Stimulated activated naive CD8-positive, alpha-beta T cell treated with anti-CD3 and anti-CD28 coated beads, Interleukin-15, amount 100 ng/mL, for 72 hours (primary cell): ENCODE measurements around the gene SH3BP4.

Experiments
- ATAC-seq: fragments of 150-1000 bp; cut with Tn5 transposase; 2 replicates; pipeline ENCODE4 v1.10.0; 2021; ENCODE audit warnings: mild to moderate bottlenecking, moderate library complexity
- DNase-seq, 2 donors: peaks; one replicate each; pipeline ENCODE4 v3.0.0; 2021 to 2022
- H3K27ac Mint-ChIP-seq, 2 donors: one replicate each; pipeline ENCODE4 v1.8.0; 2022; ENCODE audit warnings: mild to moderate bottlenecking in 2 of 2, mixed read lengths in 2 of 2, moderate library complexity in 2 of 2
- H3K27me3 Mint-ChIP-seq: one replicate; pipeline ENCODE4 v1.8.0; 2022; ENCODE audit warnings: mixed read lengths
- H3K4me1 Mint-ChIP-seq: one replicate; pipeline ENCODE4 v1.8.0; 2022; ENCODE audit warnings: mild to moderate bottlenecking, mixed read lengths
- H3K4me3 Mint-ChIP-seq, 2 donors: one replicate each; pipeline ENCODE4 v1.8.0; 2022; ENCODE audit warnings: mild to moderate bottlenecking in 2 of 2, mixed read lengths in 2 of 2, moderate library complexity in 1 of 2
- H3K9me3 Mint-ChIP-seq, 2 donors: one replicate each; pipeline ENCODE4 v1.8.0; 2022; ENCODE audit warnings: mixed read lengths in 2 of 2

The SH3BP4 gene

GRCh38 chr2:234969306-234970098, 17.7 kb downstream of the SH3BP4 start:
- no peaks in the 10 kb centered on the region for H3K9me3 Mint-ChIP-seq
- DNase-seq (no peak), ATAC-seq (no peak)
- H3K27me3 Mint-ChIP-seq: peaks cover 24% of the 10 kb centered on the region
- no peaks in the 10 kb centered on the region for H3K4me1 Mint-ChIP-seq
- no peak overlapping the region for H3K27ac Mint-ChIP-seq
- H3K4me3 Mint-ChIP-seq: no peak overlapping the region

GRCh38 chr2:234970099-234970440, 18.3 kb downstream of the SH3BP4 start:
- Mint-ChIP-seq H3K9me3 (no peaks in the 10 kb centered on the region), H3K4me3 (no peak overlapping the region), H3K27me3 (peaks cover 24% of the 10 kb centered on the region), H3K4me1 (no peaks in the 10 kb centered on the region), H3K27ac (no peak overlapping the region)
- ATAC-seq (no peak), DNase-seq (no peak)

- H3K4me3 Mint-ChIP-seq: no peak overlapping the region
- ATAC-seq: no peak
- no peak for DNase-seq
- H3K9me3 Mint-ChIP-seq: no peaks in the 10 kb centered on the region
- H3K4me1 Mint-ChIP-seq: no peaks in the 10 kb centered on the region
- H3K27me3 Mint-ChIP-seq: peaks cover 24% of the 10 kb centered on the region
- no peak overlapping the region for H3K27ac Mint-ChIP-seq
Measured at GRCh38 chr2:234970477-234970882, 18.7 kb downstream of the SH3BP4 start.

GRCh38 chr2:234971496-234971895, 19.7 kb downstream of the SH3BP4 start:
- ATAC-seq: no peak
- H3K9me3 Mint-ChIP-seq: no peaks in the 10 kb centered on the region

GRCh38 chr2:234973008-234973407, 21.2 kb downstream of the SH3BP4 start:
- Mint-ChIP-seq H3K9me3 (no peaks in the 10 kb centered on the region), H3K27ac (no peak overlapping the region), H3K4me3 (no peak overlapping the region), H3K4me1 (no peaks in the 10 kb centered on the region), H3K27me3 (peaks cover 25% of the 10 kb centered on the region)
- ATAC-seq: no peak
- DNase-seq: no peak

More at GRCh38 chr2:234971496-234971895, 19.7 kb downstream of the SH3BP4 start:
- DNase-seq: no peak
- no peaks in the 10 kb centered on the region for H3K4me1 Mint-ChIP-seq
- no peak overlapping the region for H3K27ac Mint-ChIP-seq
- peaks cover 24% of the 10 kb centered on the region for H3K27me3 Mint-ChIP-seq
- no peak overlapping the region for H3K4me3 Mint-ChIP-seq

GRCh38 chr2:234974501-234975385, 22.9 kb downstream of the SH3BP4 start:
- no peak for DNase-seq
- Mint-ChIP-seq H3K4me1 (no peaks in the 10 kb centered on the region), H3K27me3 (peaks cover 21% of the 10 kb centered on the region)

GRCh38 chr2:234975611-234976010, 23.8 kb downstream of the SH3BP4 start:
- DNase-seq (no peak), ATAC-seq (no peak)
- H3K27ac Mint-ChIP-seq: no peak overlapping the region
- no peak overlapping the region for H3K4me3 Mint-ChIP-seq
- H3K4me1 Mint-ChIP-seq: no peaks in the 10 kb centered on the region
- peaks cover 16% of the 10 kb centered on the region for H3K27me3 Mint-ChIP-seq
- H3K9me3 Mint-ChIP-seq: no peaks in the 10 kb centered on the region

More at GRCh38 chr2:234974501-234975385, 22.9 kb downstream of the SH3BP4 start:
- no peak for ATAC-seq
- no peaks in the 10 kb centered on the region for H3K9me3 Mint-ChIP-seq
- no peak overlapping the region for H3K4me3 Mint-ChIP-seq
- no peak overlapping the region for H3K27ac Mint-ChIP-seq

GRCh38 chr2:234976479-234977227, 24.8 kb downstream of the SH3BP4 start:
- no peak overlapping the region for H3K27ac Mint-ChIP-seq
- no peak for ATAC-seq
- peaks cover 16% of the 10 kb centered on the region for H3K27me3 Mint-ChIP-seq
- no peak overlapping the region for H3K4me3 Mint-ChIP-seq
- no peak for DNase-seq
- H3K9me3 Mint-ChIP-seq: peaks cover 0 to 8% of the 10 kb centered on the region in 2 donors
- no peaks in the 10 kb centered on the region for H3K4me1 Mint-ChIP-seq

GRCh38 chr2:234977228-234977679, 25.4 kb downstream of the SH3BP4 start:
- no peak overlapping the region for H3K4me3 Mint-ChIP-seq
- peaks cover 0 to 8% of the 10 kb centered on the region in 2 donors for H3K9me3 Mint-ChIP-seq
- peaks cover 20% of the 10 kb centered on the region for H3K27me3 Mint-ChIP-seq
- ATAC-seq (no peak), DNase-seq (no peak)
- H3K27ac Mint-ChIP-seq: no peak overlapping the region
- H3K4me1 Mint-ChIP-seq: no peaks in the 10 kb centered on the region

GRCh38 chr2:234978466-234979203, 26.8 kb downstream of the SH3BP4 start:
- H3K4me1 Mint-ChIP-seq: no peaks in the 10 kb centered on the region
- no peak overlapping the region for H3K4me3 Mint-ChIP-seq

GRCh38 chr2:234979204-234980167, 27.7 kb downstream of the SH3BP4 start:
- Mint-ChIP-seq H3K27me3 (peaks cover 18% of the 10 kb centered on the region), H3K4me3 (no peak overlapping the region), H3K27ac (peak overlapping the region in 1 of 2 donors; percentile 91), H3K9me3 (peaks cover 0 to 8% of the 10 kb centered on the region in 2 donors), H3K4me1 (no peaks in the 10 kb centered on the region)
- ATAC-seq: no peak
- no peak for DNase-seq

More at GRCh38 chr2:234978466-234979203, 26.8 kb downstream of the SH3BP4 start:
- no peak for DNase-seq
- H3K27me3 Mint-ChIP-seq: peaks cover 18% of the 10 kb centered on the region
- peaks cover 0 to 8% of the 10 kb centered on the region in 2 donors for H3K9me3 Mint-ChIP-seq
- peak overlapping the region in 1 of 2 donors; percentile 52 for H3K27ac Mint-ChIP-seq
- ATAC-seq: no peak

GRCh38 chr2:234980451-234981187, 28.8 kb downstream of the SH3BP4 start:
- Mint-ChIP-seq H3K27me3 (peaks cover 18% of the 10 kb centered on the region), H3K4me3 (no peak overlapping the region), H3K27ac (no peak overlapping the region), H3K9me3 (peaks cover 0 to 8% of the 10 kb centered on the region in 2 donors), H3K4me1 (no peaks in the 10 kb centered on the region)
- no peak for ATAC-seq
- no peak for DNase-seq
